Lower leg skin (tissue), 4 donors: ENCODE measurements around the gene TSPO. TPM values are rescaled to one million over a fixed set of nuclear protein-coding genes. Genes with fewer than 3 reads are reported as not detected.

Experiments used
- DNase-seq, 2 donors: peaks; one replicate each; pipeline ENCODE4 v3.0.0-alpha.2; 2019; ENCODE audit warnings: low spot score in 2 of 2
- H3K4me3 ChIP-seq: fragments of 200-600 bp; sonication (generic); 2 replicates; pipeline ENCODE4 v1.5.1; 2017; ENCODE audit warnings: mild to moderate bottlenecking, low read depth; ENCODE audit not compliant: poor library complexity, severe bottlenecking
- POLR2A ChIP-seq, 2 donors: fragments of 450-650 bp; IDR thresholded peaks; one replicate each; pipeline ENCODE4 v1.6.1; 2016 to 2017; ENCODE audit warnings: antibody characterized with exemption in 2 of 2, mild to moderate bottlenecking in 1 of 2, moderate library complexity in 1 of 2
- WGBS, 2 donors: methylation state at CpG; one replicate each; pipeline ENCODE4 v1.1.5; 2018; 5-methylcytosine and 5-hydroxymethylcytosine counted together
- intact Hi-C: fragments of 100-400 bp; cut with DNase I; formaldehyde crosslinking; loops from one replicate; pipeline ENCODE4 v1.15.0; 2023; ENCODE audit warnings: low total_unique reads
- total RNA-seq, 4 donors: library from RNA; depleted of rRNA; stranded (reverse); fragments of >200 nt; gene quantifications; one replicate each; pipeline ENCODE4 v1.1.0, GENCODE V29; 2016
- TF ChIP-seq, protein P1 (sequence below), 3 donors: fragments of 450-650 bp; IDR thresholded peaks; one replicate each; pipeline ENCODE4 v1.5.1; 2016; ENCODE audit warnings: antibody characterized with exemption in 3 of 3, mild to moderate bottlenecking in 3 of 3, moderate library complexity in 2 of 3

The TSPO gene
- total RNA-seq, 4 donors from 2014 or later: 695 to 923 (median 775) TPM

DNA sequence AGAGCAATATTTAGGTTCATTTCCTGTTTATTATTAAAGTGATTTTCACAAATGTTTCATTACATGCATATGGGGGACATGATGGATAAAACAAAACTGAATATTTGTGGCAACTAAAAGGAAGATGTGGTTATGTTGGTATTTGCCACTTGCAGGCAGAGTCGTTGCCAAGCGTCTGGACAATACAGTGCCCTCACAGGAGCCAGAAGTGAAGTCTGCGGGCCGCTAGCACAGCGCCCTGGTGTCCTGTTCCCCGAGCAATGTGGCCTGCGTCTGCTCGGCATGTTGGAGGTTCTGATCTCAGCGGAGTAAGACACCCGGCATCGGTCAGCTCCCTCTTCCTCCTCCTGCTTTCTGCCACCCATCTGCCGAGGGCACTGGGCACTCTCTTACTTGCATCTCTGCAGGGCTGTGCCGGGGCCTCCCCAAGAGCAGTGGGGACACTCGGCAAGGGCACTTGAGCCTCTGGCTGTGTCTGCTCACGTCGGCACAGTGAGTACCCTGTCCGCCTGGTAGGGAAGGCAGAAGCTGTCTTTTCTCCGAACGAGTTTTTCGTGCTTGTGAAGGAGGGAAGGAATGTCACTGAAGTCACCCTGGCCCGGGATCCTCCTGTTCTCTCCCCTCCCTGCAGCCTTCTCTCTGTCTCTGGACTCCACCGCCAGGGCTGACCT, 46.0 kb downstream of the TSPO start:
- TF ChIP-seq, protein P1, sequence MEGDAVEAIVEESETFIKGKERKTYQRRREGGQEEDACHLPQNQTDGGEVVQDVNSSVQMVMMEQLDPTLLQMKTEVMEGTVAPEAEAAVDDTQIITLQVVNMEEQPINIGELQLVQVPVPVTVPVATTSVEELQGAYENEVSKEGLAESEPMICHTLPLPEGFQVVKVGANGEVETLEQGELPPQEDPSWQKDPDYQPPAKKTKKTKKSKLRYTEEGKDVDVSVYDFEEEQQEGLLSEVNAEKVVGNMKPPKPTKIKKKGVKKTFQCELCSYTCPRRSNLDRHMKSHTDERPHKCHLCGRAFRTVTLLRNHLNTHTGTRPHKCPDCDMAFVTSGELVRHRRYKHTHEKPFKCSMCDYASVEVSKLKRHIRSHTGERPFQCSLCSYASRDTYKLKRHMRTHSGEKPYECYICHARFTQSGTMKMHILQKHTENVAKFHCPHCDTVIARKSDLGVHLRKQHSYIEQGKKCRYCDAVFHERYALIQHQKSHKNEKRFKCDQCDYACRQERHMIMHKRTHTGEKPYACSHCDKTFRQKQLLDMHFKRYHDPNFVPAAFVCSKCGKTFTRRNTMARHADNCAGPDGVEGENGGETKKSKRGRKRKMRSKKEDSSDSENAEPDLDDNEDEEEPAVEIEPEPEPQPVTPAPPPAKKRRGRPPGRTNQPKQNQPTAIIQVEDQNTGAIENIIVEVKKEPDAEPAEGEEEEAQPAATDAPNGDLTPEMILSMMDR (IDR thresholded peaks at IDR 0.05): no peak
- no peak for TF ChIP-seq POLR2A (IDR thresholded peaks at IDR 0.05)
- intact Hi-C loops: no loop called here
- H3K4me3 ChIP-seq: no peak overlapping the region
- WGBS, 2 donors: 57 to 64% methylated on average over 22 of the region's 22 CpGs
- no peak for DNase-seq

DNA sequence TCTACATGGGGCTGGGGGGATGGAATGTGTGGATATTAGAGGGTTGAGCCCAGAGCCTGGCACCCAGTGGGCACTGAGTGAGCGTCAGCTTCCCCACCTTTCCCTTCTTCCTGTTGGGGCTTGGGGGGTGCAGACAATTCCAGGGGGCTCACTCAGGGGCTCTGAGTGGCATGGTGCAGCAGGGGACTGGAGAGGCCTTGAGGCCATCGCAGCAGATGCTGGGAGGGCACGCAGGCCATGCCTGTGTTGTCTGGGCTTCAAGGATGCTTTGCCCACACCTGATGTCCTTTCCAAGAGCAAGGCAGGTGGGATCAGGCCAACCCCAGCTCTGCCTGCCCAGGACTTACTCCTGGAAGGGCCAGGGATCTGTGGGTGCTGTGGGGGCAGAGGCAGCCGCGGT, 46.8 kb downstream of the TSPO start:
- intact Hi-C loops: no loop called here
- DNase-seq: no peak
- H3K4me3 ChIP-seq: no peak overlapping the region
- no peak for TF ChIP-seq POLR2A (IDR thresholded peaks at IDR 0.05)
- TF ChIP-seq, protein P1 (IDR thresholded peaks at IDR 0.05): no peak
- 95% methylated on average over 3 to 4 of the region's 5 CpGs for WGBS, 2 donors

DNA sequence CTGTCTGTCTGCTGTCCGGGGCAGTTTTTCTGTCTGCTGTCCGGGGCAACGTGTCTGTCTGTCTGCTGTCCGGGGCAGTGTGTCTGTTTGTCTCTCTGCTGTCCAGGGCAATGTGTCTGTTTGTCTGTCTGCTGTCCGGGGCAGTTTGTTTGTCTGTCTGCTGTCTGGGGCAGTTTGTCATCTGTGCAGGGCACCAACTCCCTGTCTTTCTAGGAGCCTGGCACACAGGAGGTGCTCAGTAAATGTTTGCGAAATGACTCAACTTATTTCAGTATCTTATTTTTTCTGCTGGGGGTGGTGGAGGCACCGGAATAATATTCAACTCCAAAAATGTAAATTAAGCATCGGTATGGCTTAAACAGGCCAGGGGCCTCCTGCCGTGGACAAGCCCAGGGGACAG, 47.6 kb downstream of the TSPO start:
- no peak for DNase-seq
- WGBS, 2 donors: 79 to 80% methylated on average over 9 of the region's 9 CpGs
- intact Hi-C loops: no loop called here
- TF ChIP-seq, protein P1 (IDR thresholded peaks at IDR 0.05): no peak
- TF ChIP-seq POLR2A (IDR thresholded peaks at IDR 0.05): no peak
- H3K4me3 ChIP-seq: no peak overlapping the region

DNA sequence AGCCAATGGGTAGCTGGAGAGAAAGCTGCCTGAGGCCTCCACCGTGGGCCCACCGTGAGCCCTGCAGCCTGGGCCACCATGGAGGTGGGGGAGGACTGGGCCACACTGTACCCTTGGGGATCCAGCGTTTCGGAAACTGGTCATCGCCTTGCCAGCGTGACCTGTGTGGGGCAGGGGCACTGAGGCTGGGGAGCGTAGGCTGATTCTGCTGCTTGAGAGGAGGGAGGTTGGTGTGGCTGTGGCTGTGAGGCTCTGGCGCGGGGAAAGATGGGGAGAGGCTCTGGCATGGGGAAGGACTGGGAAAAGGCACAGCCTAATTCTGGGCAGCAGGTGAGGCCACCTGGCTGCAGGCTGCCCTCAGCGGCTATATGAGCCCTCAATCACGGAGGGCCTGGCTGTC, 48.2 kb downstream of the TSPO start:
- TF ChIP-seq POLR2A (IDR thresholded peaks at IDR 0.05): no peak
- TF ChIP-seq, protein P1 (IDR thresholded peaks at IDR 0.05): no peak
- DNase-seq: no peak
- intact Hi-C loops: no loop called here
- H3K4me3 ChIP-seq: no peak overlapping the region
- WGBS, 2 donors: 83 to 95% methylated on average over 11 of the region's 11 CpGs

DNA sequence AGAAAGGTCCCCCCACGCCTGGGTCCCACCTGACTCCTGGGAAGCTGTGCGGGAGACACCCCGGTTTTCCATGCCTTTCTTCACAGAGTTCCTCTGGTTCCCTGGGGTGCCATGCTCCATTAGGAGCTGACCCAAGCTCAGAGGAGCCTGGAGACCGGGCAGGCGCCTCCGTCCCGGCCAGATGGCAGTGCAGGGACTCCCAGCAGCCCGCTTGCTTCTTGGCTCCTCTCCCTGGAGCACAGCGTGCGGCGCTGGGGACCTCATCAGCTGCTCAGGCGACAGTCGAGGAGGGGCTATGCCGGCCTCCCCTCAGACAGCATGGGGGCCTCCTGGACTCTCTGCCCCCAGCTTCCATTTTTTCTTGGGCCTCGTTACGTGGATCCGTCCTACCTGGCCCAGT, 48.7 kb downstream of the TSPO start:
- DNase-seq: no peak
- TF ChIP-seq POLR2A (IDR thresholded peaks at IDR 0.05): no peak
- TF ChIP-seq, protein P1 (IDR thresholded peaks at IDR 0.05): no peak
- intact Hi-C loops: no loop called here
- 81 to 94% methylated on average over 12 to 17 of the region's 17 CpGs for WGBS, 2 donors
- H3K4me3 ChIP-seq: no peak overlapping the region

DNA sequence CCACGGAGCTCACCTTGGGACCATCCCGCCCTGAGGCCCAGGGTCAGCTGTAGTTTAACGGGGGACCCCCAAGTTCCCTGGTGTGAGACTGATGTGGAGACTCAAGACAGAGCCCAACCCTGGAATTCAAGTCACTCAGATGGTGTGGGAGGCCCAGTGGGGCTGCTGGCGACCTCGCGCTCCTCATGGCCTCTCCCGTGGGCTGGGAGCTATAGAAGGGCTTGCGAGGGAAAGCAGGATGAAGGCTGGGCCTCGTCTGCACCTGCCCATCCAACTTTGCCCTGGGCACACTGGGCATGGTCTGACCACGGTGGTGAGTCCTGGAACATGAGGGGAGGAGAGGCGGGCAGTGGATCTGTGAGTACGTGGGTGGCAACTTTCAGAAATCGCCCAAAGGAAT, 49.2 kb downstream of the TSPO start:
- DNase-seq: no peak
- WGBS, 2 donors: 85 to 90% methylated on average over 11 to 13 of the region's 13 CpGs
- TF ChIP-seq POLR2A (IDR thresholded peaks at IDR 0.05): no peak
- TF ChIP-seq, protein P1 (IDR thresholded peaks at IDR 0.05): no peak
- intact Hi-C loops: no loop called here
- no peak overlapping the region for H3K4me3 ChIP-seq
